Right lobe of liver (tissue), 4 donors: Measurements from ENCODE around the gene TENM4.

Source experiments
- CTCF ChIP-seq, 4 donors: fragments of 200-600 bp in 3 of 4; fragments of 450-650 bp in 1 of 4; IDR thresholded peaks; one replicate each; pipeline versions ENCODE4 v1.5.1 to v1.8.0; 2016 to 2022; ENCODE audit warnings: antibody characterized with exemption in 4 of 4, mild to moderate bottlenecking in 2 of 4
- POLR2A ChIP-seq: fragments of 450-650 bp; IDR thresholded peaks from one replicate; pipeline ENCODE4 v1.6.1; 2017; ENCODE audit warnings: antibody characterized with exemption, mild to moderate bottlenecking
- donor health status: DM: no; HTN: no; CAD: no.
- donor health status: DM: no; HTN: no; CAD: no.
- donor health status: DM: no; HTN: yes; CAD: no.

GRCh38 chr11:79431535-79431934 is 9.3 kb downstream of the TENM4 start:
- TF ChIP-seq CTCF (IDR thresholded peaks at IDR 0.05) (no peak), POLR2A (no peak)
